Upper lobe of left lung (tissue), 6 donors: Measurements from ENCODE around the gene TTC12. TPM values are rescaled to one million over a fixed set of nuclear protein-coding genes. Genes with fewer than 3 reads are reported as not detected.
A peak's percentile ranks its signal among the peaks of the same experiment; 100 is the strongest.

Source experiments
- ATAC-seq, 2 donors: fragments of 200-7000 bp; cut with Tn5 transposase; one replicate each; pipeline ENCODE4 v1.9.1; 2022; ENCODE audit warnings: mild to moderate bottlenecking in 2 of 2, moderate library complexity in 2 of 2; ENCODE audit not compliant: low FRiP score in 2 of 2
- DNase-seq, 2 donors: peaks; one replicate each; pipeline ENCODE4 v3.0.0-alpha.2; 2019 to 2020
- H3K27ac ChIP-seq, 4 donors: fragments of 200-600 bp; sonication (generic); one replicate each; pipeline ENCODE4 v1.5.1; 2016 to 2019
- H3K27me3 ChIP-seq, 4 donors: fragments of 200-600 bp; sonication (generic); one replicate each; pipeline ENCODE4 v1.5.1; 2017 to 2019
- H3K36me3 ChIP-seq, 4 donors: fragments of 200-600 bp; sonication (generic); one replicate each; pipeline ENCODE4 v1.5.1; 2016 to 2019
- H3K4me1 ChIP-seq, 4 donors: fragments of 200-600 bp; sonication (generic); one replicate each; pipeline ENCODE4 v1.5.1; 2018 to 2019
- H3K4me3 ChIP-seq, 4 donors: fragments of 200-600 bp; sonication (generic); one replicate each; pipeline ENCODE4 v1.5.1; 2017 to 2019; ENCODE audit warnings: mild to moderate bottlenecking in 2 of 4, moderate library complexity in 1 of 4
- H3K9me3 ChIP-seq, 4 donors: fragments of 200-600 bp; sonication (generic); one replicate each; pipeline ENCODE4 v1.5.1; 2018 to 2019
- CTCF ChIP-seq, 6 experiments: fragments of 450-650 bp in 4 of 6; fragments of 200-600 bp in 2 of 6; sonication (generic) in 2 of 6; IDR thresholded peaks; one replicate each; pipeline ENCODE4 v1.5.1; 2016 to 2019; ENCODE audit warnings: antibody characterized with exemption in 6 of 6
- EP300 ChIP-seq, 4 donors: sonication (generic); formaldehyde crosslinking; IDR thresholded peaks; one replicate each; pipeline ENCODE4 v1.5.1; 2017; ENCODE audit warnings: antibody characterized with exemption in 4 of 4, control low read depth in 2 of 4
- POLR2A ChIP-seq, 4 donors: fragments of 450-650 bp; IDR thresholded peaks; one replicate each; pipeline ENCODE4 v1.5.1; 2016 to 2017; ENCODE audit warnings: antibody characterized with exemption in 4 of 4, mild to moderate bottlenecking in 2 of 4
- POLR2AphosphoS5 ChIP-seq, 2 donors: sonication (generic); formaldehyde crosslinking; IDR thresholded peaks; one replicate each; pipeline ENCODE4 v1.5.1; 2017; ENCODE audit warnings: antibody characterized with exemption in 2 of 2
- WGBS, 2 donors: methylation state at CpG; one replicate each; pipeline ENCODE4 v1.1.5; 2017 to 2018; 5-methylcytosine and 5-hydroxymethylcytosine counted together
- total RNA-seq, 6 donors: library from RNA; depleted of rRNA in 4 of 6; stranded (reverse); fragments of >200 nt in 4 of 6; gene quantifications; one replicate each; pipeline versions ENCODE4 v1.1.0 to v1.2.1, GENCODE V29; 2016 to 2021
- donor health status: DM: no; HTN: no; CAD: no; lungs with moderate emphysema.
- donor health status: DM: no; HTN: yes; CAD: no; lungs with severe emphysema.

The TTC12 gene
- total RNA-seq, 6 donors from 2014 or later, result 11.6 to 56.7 (median 16.1) TPM

GRCh38 chr11:113308601-113309000 lies 5.8 kb upstream of the TTC12 start:
- H3K36me3 ChIP-seq, result no peaks in the 10 kb centered on the region
- DNase-seq, result no peak
- no peak for TF ChIP-seq POLR2AphosphoS5 (IDR thresholded peaks at IDR 0.05)
- no peak for TF ChIP-seq EP300 (IDR thresholded peaks at IDR 0.05)
- TF ChIP-seq POLR2A (IDR thresholded peaks at IDR 0.05), result no peak
- no peak for TF ChIP-seq CTCF (IDR thresholded peaks at IDR 0.05)
- H3K9me3 ChIP-seq, result no peaks in the 10 kb centered on the region
- no peak for ATAC-seq
- 67 to 68% methylated on average over 2 of the region's 2 CpGs for WGBS, 2 donors
- H3K27ac ChIP-seq, result no peak overlapping the region
- H3K4me3 ChIP-seq, result no peak overlapping the region
- H3K27me3 ChIP-seq, result no peaks in the 10 kb centered on the region
- peaks cover 0 to 6% (median 2%) of the 10 kb centered on the region in 4 donors for H3K4me1 ChIP-seq

GRCh38 chr11:113311536-113311935 lies 2.8 kb upstream of the TTC12 start:
- Histone ChIP-seq H3K27ac (no peak overlapping the region), H3K9me3 (no peaks in the 10 kb centered on the region), H3K36me3 (no peaks in the 10 kb centered on the region), H3K4me3 (no peak overlapping the region), H3K27me3 (no peaks in the 10 kb centered on the region), H3K4me1 (peaks cover 9 to 21% (median 13%) of the 10 kb centered on the region in 4 donors)
- DNase-seq (no peak), ATAC-seq (no peak)
- no peak for TF ChIP-seq EP300 (IDR thresholded peaks at IDR 0.05)
- no peak for TF ChIP-seq POLR2A (IDR thresholded peaks at IDR 0.05)
- TF ChIP-seq CTCF (IDR thresholded peaks at IDR 0.05), result no peak
- TF ChIP-seq POLR2AphosphoS5 (IDR thresholded peaks at IDR 0.05), result no peak
- WGBS, 2 donors, result 85 to 100% methylated on average over 1 of the region's 1 CpG

DNA sequence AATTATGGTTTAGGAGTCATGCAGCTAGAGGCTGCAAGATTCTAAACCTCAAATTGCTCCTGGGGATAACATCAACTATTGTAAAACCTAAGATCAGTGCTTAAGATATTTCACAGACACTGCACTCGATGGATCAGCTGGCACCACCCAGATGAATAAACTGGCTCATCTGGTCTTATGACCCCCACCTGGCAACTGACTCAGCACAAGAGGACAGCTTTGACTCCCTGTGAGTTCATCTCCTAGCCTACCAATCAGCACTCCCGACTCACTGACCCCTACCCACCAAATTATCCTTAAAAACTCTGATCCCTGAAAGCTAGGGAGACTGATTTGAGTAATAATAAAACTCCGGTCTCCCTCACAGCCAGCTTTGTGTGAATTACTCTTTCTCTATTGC lies 782 bp upstream of the TTC12 start:
- H3K9me3 ChIP-seq, result no peaks in the 10 kb centered on the region
- no peaks in the 10 kb centered on the region for H3K27me3 ChIP-seq
- TF ChIP-seq POLR2AphosphoS5 (IDR thresholded peaks at IDR 0.05) (no peak), POLR2A (IDR thresholded peaks at IDR 0.05) (no peak), EP300 (IDR thresholded peaks at IDR 0.05) (no peak), CTCF (IDR thresholded peaks at IDR 0.05) (no peak)
- no peak for ATAC-seq
- no peak overlapping the region for H3K27ac ChIP-seq
- DNase-seq, result no peak
- peak overlapping the region in 1 of 4 donors; percentile 87 for H3K4me3 ChIP-seq
- peaks cover 9 to 21% (median 13%) of the 10 kb centered on the region in 4 donors for H3K4me1 ChIP-seq
- H3K36me3 ChIP-seq, result peaks cover 0 to 6% (median 0%) of the 10 kb centered on the region in 4 donors
- WGBS, 2 donors, result 91 to 96% methylated on average over 3 of the region's 3 CpGs

DNA sequence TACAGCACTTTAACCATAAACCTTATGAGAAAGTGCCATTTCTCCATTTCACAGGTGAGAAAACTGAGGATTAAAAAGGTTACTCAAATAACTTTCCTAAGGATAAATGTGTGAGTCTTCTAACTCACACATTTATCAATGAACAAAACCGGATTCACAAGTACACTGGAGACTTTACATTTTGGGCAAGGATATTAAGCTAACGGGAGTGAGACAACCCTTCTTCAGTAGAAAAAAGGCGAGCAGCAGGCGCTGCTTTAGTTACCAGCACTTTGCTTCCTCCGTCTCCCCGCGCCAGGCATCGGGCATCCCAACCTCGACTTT lies 356 bp upstream of the TTC12 start:
- DNase-seq, result no peak
- TF ChIP-seq CTCF (IDR thresholded peaks at IDR 0.05), result no peak
- TF ChIP-seq POLR2A (IDR thresholded peaks at IDR 0.05), result no peak
- no peak for TF ChIP-seq POLR2AphosphoS5 (IDR thresholded peaks at IDR 0.05)
- no peak for TF ChIP-seq EP300 (IDR thresholded peaks at IDR 0.05)
- peak overlapping the region in 2 of 4 donors; percentile 86 to 89 for H3K27ac ChIP-seq
- H3K4me3 ChIP-seq, result peak overlapping the region in 3 of 4 donors; percentile 72 to 87 (median 85)
- no peaks in the 10 kb centered on the region for H3K9me3 ChIP-seq
- H3K27me3 ChIP-seq, result no peaks in the 10 kb centered on the region
- H3K4me1 ChIP-seq, result peaks cover 9 to 21% (median 13%) of the 10 kb centered on the region in 4 donors
- ATAC-seq, result no peak
- peaks cover 0 to 6% (median 0%) of the 10 kb centered on the region in 4 donors for H3K36me3 ChIP-seq
- WGBS, 2 donors, result 5 to 6% methylated on average over 9 of the region's 9 CpGs

DNA sequence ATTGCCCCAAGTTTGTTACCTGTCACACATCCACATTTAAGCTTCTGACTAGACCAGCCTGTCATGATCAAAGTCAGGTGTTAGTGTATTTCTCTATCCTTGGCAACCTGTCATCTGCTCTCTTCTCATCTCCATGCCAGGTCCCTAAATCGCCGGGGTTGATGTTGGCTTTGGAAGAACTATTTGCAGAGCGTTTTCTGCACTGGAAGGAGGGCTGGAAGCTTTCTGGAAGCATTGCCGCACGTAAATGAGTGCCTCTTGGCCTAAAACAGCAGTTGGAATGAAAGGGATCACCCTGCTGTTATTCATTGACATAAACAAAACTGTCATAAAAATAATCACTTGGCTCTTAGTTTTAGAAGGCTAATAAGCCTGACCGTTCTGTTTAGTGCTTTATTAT lies 1.4 kb downstream of the TTC12 start:
- DNase-seq (no peak), ATAC-seq (no peak)
- 63 to 80% methylated on average over 6 of the region's 6 CpGs for WGBS, 2 donors
- H3K4me3 ChIP-seq, result no peak overlapping the region
- H3K27ac ChIP-seq, result no peak overlapping the region
- no peaks in the 10 kb centered on the region for H3K27me3 ChIP-seq
- H3K4me1 ChIP-seq, result peaks cover 9 to 21% (median 13%) of the 10 kb centered on the region in 4 donors
- H3K36me3 ChIP-seq, result peaks cover 0 to 6% (median 0%) of the 10 kb centered on the region in 4 donors
- no peak for TF ChIP-seq EP300 (IDR thresholded peaks at IDR 0.05)
- TF ChIP-seq CTCF (IDR thresholded peaks at IDR 0.05), result no peak
- no peak for TF ChIP-seq POLR2AphosphoS5 (IDR thresholded peaks at IDR 0.05)
- no peak for TF ChIP-seq POLR2A (IDR thresholded peaks at IDR 0.05)
- no peaks in the 10 kb centered on the region for H3K9me3 ChIP-seq
